HG02938 (cell line): Measurements from ENCODE around the gene LYPD8.

Experiments used
- ATAC-seq: cut with Tn5 transposase; IDR thresholded peaks from one replicate; pipeline ENCODE4 v1.9.1; 2021; ENCODE audit warnings: mild to moderate bottlenecking, moderate library complexity; ENCODE audit not compliant: unreplicated experiment

LYPD8 gene

DNA sequence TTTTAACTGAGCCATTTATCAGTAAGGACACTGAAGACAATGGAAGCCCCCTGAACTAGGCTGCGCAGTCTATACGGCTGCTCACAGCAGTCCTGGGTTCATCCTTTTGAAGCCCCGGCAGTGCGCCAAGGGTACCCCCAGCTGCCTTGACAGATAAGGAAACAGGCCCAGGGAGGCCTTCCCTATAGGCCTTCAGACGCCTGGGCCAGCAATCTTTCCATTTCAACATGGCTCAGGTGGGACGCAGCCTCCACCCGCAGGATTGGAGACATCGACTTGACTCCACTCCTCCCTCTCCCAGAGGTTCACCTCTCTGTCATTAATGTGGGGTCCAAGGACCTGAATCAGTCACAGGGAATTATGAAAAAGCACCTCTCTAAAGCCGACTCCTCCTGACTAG lies 2.8 kb upstream of the LYPD8 start:
- no peak for ATAC-seq

- ATAC-seq = no peak
Observed at GRCh38 chr1:248757784-248758195, 2.2 kb upstream of the LYPD8 start.

- no peak for ATAC-seq
Observed at GRCh38 chr1:248756636-248757035, 1.1 kb upstream of the LYPD8 start.

DNA sequence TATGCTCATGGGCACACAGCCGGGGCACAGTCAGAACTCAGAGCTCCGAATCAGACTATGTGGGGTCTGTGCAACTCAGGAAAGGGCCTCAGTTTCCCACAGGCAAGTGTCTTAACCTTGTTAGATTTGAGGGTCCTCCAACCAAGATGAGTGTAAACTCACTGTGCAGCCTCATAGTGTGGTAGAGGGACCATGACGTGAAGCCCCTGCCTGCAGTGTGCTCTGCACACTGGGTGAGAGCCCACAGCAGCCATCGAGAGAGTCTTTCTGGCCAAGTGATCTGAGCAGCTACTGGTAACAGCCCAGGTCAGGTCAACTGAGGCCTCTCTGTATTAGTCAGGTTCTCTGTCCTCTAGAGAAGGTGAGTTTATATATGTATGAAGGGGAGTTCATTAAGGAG lies 592 bp upstream of the LYPD8 start:
- no peak for ATAC-seq

DNA sequence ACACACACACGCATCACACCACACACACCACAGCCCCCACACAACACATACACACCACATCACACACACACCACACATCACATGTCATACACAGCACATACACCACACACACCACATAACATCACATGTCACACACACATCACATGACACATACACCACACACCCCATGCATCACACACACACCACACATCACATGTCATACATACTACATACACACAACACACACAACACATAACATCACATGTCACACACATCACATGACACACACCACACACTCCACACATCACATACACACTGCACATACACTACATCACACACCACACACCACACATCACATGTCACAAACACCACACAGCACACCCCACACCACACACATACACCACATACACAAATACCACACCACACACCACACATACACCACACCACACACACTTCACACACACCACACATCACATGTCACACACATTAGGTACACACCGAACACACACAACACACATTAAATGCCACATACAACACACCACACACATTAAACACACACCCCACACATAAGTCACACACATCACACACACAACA lies 1.8 kb downstream of the LYPD8 start:
- ATAC-seq = no peak

DNA sequence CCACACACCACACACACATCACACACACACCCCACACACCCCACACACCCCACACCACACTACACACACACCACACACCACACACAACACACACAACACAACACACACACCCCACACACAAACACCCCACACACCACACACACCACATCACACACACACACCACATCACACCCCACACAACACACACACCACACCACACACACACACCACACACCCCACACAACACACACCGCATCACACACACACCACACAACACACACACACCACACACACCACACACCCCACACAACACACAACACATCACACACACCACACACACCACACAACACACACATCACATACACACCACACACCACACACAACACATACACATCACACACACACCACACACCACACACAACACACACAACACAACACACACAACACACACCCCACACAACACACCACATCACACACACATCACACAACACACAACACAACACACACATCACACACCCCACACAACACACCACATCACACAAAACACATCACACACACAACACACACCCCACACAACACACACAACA lies 2.4 kb downstream of the LYPD8 start:
- no peak for ATAC-seq

DNA sequence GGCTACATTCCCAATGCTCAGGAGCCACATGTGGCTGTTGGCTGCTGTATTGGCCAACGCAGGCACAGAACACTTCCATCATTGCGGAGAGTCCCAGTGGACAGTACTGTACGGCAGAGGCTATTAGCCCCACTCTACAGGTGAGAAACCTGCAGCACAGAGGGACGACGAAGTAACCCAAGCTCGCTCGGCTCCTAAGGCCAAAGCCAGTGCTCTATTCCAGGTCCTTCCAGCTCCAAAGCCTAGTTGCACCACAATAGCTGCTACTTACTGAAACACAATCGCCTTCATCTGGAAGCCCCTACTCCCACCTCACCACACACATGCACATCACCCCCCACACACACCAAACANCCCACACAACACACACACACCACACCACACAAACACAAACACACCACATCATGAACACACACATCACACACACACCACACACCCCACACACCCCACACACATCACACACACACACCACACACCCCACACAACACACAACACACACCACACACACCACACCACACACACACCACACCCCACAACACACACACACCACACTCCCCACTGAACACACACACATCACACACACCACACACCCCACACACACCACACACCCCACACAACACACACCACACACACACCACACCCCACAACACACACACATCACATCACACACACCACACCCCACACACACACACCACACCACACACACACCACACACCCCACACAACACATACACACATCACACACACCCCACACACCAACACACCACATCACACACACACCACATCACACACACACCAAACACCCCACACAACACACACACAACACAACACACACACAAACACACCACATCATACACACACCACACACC lies 3.2 kb downstream of the LYPD8 start:
- no peak for ATAC-seq

- ATAC-seq = no peak
Observed at GRCh38 chr1:248751635-248752034, 3.9 kb downstream of the LYPD8 start.

DNA sequence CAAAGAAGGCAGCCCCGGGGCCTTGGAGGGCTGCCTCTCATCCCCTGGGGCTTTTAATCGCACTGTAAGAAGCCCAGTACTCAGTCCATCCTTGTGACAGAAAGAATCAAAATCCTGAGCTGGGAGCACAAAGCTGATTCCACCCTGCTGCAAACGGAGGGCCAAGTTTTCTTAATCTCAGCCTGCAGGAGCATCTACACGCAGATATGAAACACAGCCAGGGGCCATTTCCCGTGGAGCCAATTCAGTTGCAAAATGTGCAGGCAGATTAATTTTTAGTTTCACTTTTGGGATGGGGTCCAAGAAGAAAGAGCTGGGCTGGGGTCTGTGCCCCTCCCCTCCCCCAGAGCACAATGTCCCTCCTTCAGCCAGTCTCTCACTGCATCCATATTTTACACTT lies 4.4 kb downstream of the LYPD8 start:
- ATAC-seq = no peak

DNA sequence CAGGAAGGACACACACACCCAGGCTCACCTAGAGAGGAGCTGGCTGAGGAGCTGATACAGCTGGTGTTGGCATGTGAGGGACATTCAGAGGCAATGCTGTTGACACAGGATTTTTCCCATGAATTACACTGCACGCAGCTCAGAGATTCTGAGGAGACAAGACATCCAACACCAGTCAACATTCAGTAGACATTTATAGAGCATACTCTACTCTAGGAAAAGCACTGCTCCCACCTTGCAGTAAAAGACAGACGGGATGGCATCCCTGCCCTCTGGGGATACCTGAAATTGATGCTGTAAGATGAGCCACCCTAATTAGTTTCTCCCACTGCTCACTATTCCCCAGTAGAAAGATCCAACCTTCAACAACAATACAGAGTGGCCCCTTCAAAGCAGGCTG lies 5.1 kb downstream of the LYPD8 start:
- ATAC-seq = no peak

GRCh38 chr1:248748211-248748610 lies 7.3 kb downstream of the LYPD8 start:
- no peak for ATAC-seq

DNA sequence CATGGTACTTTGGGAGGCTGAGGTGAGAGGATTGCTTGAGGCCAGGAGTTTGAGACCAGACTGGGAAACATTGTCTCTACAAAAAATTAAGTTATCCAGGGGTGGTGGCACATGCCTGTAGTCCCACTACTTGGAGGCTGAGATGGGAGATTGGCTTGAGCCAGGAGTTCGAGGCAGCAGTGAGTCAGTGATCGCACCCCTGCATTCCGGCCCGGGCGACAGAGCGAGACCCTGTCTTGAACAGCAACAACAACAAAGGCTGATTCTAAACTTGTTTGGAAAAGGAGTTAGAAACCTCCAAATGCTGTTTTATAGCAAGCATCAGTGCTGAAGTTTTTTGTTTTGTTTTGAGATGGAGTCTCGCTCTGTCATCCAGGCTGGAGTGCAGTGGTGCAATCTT lies 14.7 kb downstream of the LYPD8 start:
- no peak for ATAC-seq

DNA sequence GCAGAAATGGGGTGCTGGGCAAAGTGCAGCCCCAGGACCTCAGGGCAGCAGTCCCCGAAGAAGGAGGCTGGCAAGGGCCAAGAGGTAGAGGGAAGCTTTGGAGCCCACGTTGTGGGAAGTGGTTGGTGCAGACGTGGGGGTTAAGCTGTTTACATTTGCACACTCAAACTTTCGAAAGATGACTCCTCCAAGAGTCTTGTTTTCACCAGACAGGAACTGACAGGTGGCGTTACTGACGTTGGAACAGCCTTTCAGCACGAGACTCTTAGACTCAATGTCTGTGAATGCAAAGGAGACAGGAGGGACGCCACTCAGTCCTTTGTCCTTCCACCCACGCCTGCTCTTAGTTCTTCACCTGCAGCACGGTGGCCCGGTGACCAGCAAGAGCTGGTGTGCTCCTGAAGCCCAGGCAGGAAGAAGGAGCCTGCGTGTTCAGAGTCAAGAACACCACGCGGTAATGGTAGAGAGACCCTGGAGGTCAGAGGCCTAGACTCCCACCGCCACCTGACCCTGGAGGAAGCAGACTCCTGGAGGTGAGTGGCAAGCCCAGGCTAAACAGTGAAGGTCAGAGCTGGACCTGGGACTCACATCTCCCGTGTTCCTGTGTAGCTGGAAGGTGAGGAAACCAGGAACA lies 15.9 kb downstream of the LYPD8 start:
- ATAC-seq = no peak

DNA sequence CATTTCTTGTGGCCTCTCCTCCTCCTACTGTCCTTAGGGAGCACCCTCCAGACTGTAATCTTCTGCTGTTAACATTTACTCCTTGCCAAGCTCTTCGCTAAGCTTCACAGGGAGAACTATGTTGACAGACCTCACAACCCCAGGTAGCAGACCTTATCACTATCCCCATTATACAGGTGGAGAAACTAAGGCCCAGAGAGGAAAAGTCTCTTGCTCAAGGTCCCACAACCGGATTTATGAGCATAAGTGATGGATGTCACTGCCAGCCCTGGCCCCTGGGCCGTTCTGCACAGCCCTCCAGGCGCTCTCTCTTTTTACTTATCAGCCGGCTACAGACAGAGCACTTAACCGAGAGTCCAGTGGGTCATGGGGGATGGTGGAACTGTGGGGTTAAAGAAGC lies 18.1 kb downstream of the LYPD8 start:
- ATAC-seq = no peak

DNA sequence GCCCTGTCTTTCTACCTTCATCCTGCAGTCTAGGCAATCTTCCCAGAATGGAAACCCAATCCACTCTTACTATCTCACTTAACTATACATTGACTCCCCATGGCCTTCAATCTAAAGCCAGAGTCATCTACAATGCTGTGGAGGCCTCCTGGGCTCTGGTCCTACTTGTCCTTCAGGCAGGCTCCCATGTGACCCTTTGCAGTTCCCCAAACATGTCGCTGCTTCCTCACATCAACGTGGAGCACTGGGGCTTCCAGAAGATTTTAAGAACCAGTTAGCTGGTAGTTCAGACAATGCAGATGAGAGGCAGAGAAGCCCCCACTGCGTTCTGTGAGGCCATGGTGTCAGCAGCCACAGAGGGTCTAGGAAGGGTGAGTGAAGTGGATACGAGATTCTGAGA lies 18.6 kb downstream of the LYPD8 start:
- ATAC-seq = no peak

GRCh38 chr1:248733566-248733965 lies 22.0 kb downstream of the LYPD8 start:
- no peak for ATAC-seq

- ATAC-seq = no peak
Observed at GRCh38 chr1:248730507-248731335, 24.8 kb downstream of the LYPD8 start.

GRCh38 chr1:248714248-248714647 lies 41.3 kb downstream of the LYPD8 start:
- ATAC-seq = no peak

DNA sequence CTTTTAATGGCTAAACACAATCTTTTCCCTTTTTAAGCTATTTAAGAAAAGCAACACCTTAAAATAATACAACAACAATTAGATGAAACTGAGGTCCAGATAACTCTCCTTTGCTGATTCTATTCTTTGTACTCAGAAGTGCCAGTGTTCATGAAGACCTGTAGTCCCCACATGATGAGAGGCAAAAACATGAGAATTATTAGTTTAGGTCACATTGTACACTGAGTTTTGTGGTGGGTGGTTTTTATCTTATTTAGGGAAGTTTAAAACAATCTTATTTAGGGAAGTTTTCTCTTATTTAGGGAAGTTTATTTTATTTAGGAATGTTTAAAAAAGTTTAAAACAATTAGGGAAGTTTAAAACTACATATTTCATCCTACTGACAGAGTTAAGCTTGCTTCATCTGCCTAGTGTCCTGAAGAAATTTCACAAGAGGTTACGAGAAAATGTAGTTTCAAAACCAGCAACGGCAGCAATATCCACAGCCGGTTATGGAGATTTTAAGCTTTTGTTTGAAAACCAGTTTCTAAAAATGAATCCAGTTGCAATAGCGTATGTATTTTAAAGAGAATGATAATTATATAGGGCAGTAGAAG lies 45.2 kb downstream of the LYPD8 start:
- no peak for ATAC-seq

- ATAC-seq = no peak
Observed at GRCh38 chr1:248704606-248705005, 51.0 kb downstream of the LYPD8 start.

DNA sequence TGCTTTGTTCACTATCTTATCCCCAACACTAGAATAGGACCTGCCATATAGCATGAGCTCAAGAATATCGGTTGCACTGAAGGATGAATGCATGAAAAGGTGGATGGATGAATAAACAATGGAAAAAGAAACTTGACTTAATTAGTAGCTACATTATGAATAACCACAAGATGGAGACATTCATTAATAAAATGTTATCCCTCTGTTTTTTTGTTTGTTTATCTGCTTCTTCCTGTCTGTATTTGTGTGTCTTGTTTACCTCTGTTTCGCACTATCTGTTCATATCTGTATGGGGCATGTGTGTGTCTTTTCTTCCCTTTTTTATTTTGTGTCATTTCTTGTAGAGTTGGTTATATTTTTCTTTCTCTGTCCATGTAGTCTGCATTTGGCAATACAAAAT lies 51.9 kb downstream of the LYPD8 start:
- no peak for ATAC-seq
